GM23338 (cell line): ENCODE data around the gene CS. TPM values are rescaled to one million over a fixed set of nuclear protein-coding genes. Genes with fewer than 3 reads are reported as not detected.

ENCODE experiments used
- ATAC-seq: fragments of 200-7000 bp; cut with Tn5 transposase; 3 replicates; pipeline ENCODE4 v1.9.1; 2020
- DNase-seq: peaks from one replicate; pipeline ENCODE4 v3.0.0-alpha.2; 2015; ENCODE audit warnings: low spot score
- H2AFZ ChIP-seq: fragments of 200-600 bp; sonication (generic); 2 replicates; pipeline ENCODE4 v1.8.0; 2016; ENCODE audit warnings: antibody characterized with exemption, mild to moderate bottlenecking, moderate library complexity
- H3F3A ChIP-seq: fragments of 200-600 bp; sonication (generic); replicated peaks from 2 replicates; pipeline ENCODE4 v1.8.0; 2017; ENCODE audit warnings: antibody characterized with exemption, mixed run types, low read depth
- H3K27ac ChIP-seq: fragments of 200-600 bp; sonication (generic); 2 replicates; pipeline ENCODE4 v1.6.1; 2016; ENCODE audit warnings: low read depth
- H3K27me3 ChIP-seq: fragments of 200-600 bp; sonication (generic); 2 replicates; pipeline ENCODE4 v1.8.0; 2016; ENCODE audit warnings: mild to moderate bottlenecking, mixed run types, moderate library complexity; ENCODE audit not compliant: insufficient read depth
- H3K36me3 ChIP-seq: fragments of 200-600 bp; sonication (generic); 2 replicates; pipeline ENCODE4 v1.8.0; 2016; ENCODE audit warnings: mild to moderate bottlenecking; ENCODE audit not compliant: insufficient read depth
- H3K4me1 ChIP-seq: fragments of 200-600 bp; sonication (generic); 2 replicates; pipeline ENCODE4 v1.8.0; 2016; ENCODE audit warnings: mild to moderate bottlenecking, moderate library complexity; ENCODE audit not compliant: insufficient read depth
- H3K4me2 ChIP-seq: fragments of 200-600 bp; sonication (generic); 2 replicates; pipeline ENCODE4 v1.7.1; 2017; ENCODE audit warnings: mixed run types
- H3K4me3 ChIP-seq: fragments of 200-600 bp; sonication (generic); 2 replicates; pipeline ENCODE4 v1.6.1; 2016; ENCODE audit warnings: mixed run types
- H3K79me2 ChIP-seq: fragments of 200-600 bp; sonication (generic); replicated peaks from 2 replicates; pipeline ENCODE4 v1.8.0; 2017; ENCODE audit warnings: mild to moderate bottlenecking; ENCODE audit not compliant: insufficient read depth
- H3K9me2 ChIP-seq: fragments of 200-600 bp; sonication (generic); 2 replicates; pipeline ENCODE4 v1.8.0; 2017; ENCODE audit not compliant: insufficient read depth
- H4K20me1 ChIP-seq: fragments of 200-600 bp; sonication (generic); replicated peaks from 2 replicates; pipeline ENCODE4 v1.8.0; 2017; ENCODE audit warnings: mild to moderate bottlenecking; ENCODE audit not compliant: insufficient read depth
- H3K27ac Mint-ChIP-seq: 2 replicates; pipeline ENCODE4 v1.8.0; 2020; ENCODE audit warnings: inconsistent platforms, mild to moderate bottlenecking, moderate library complexity, mixed read lengths
- H3K27me3 Mint-ChIP-seq: 3 replicates; pipeline ENCODE4 v1.8.0; 2022; ENCODE audit warnings: low read depth, mild to moderate bottlenecking, moderate library complexity, mixed read lengths, inconsistent platforms; ENCODE audit not compliant: insufficient read depth, poor library complexity
- H3K36me3 Mint-ChIP-seq: 3 replicates; pipeline ENCODE4 v1.8.0; 2021; ENCODE audit warnings: low read depth, mild to moderate bottlenecking, inconsistent platforms, moderate library complexity, mixed read lengths
- H3K4me1 Mint-ChIP-seq: 3 replicates; pipeline ENCODE4 v1.8.0; 2020; ENCODE audit warnings: mild to moderate bottlenecking, inconsistent platforms, mixed read lengths
- H3K4me3 Mint-ChIP-seq: 3 replicates; pipeline ENCODE4 v1.8.0; 2021; ENCODE audit warnings: moderate library complexity, mild to moderate bottlenecking, inconsistent platforms, mixed read lengths
- H3K9me3 Mint-ChIP-seq: 3 replicates; pipeline ENCODE4 v1.8.0; 2020; ENCODE audit warnings: moderate library complexity, mild to moderate bottlenecking, inconsistent platforms, mixed read lengths
- NANOG ChIP-seq: IDR thresholded peaks from 2 replicates; pipeline ENCODE4 v1.6.1; 2016; ENCODE audit warnings: antibody characterized with exemption, borderline replicate concordance
- POLR2AphosphoS5 ChIP-seq: IDR thresholded peaks from 2 replicates; pipeline ENCODE4 v1.6.1; 2016; ENCODE audit warnings: antibody characterized with exemption, low read depth
- STAT1 ChIP-seq: IDR thresholded peaks from one replicate; pipeline ENCODE4 v1.6.1; 2016; ENCODE audit warnings: antibody characterized with exemption; ENCODE audit not compliant: unreplicated experiment
- ZNF331 ChIP-seq: fragments of 250-450 bp; sonication (Bioruptor Pico); IDR thresholded peaks from 2 replicates; pipeline ENCODE4 v1.5.0; 2020; ENCODE audit warnings: low read depth, mild to moderate bottlenecking, moderate library complexity
- polyA plus RNA-seq: library from polyadenylated mRNA; unstranded; fragments of >200 nt; fragmentation: Nextera tagmentation; extraction: Ambion mirVana; gene quantifications from 2 replicates; pipeline ENCODE4 v1.2.1, GENCODE V29; 2016
- total RNA-seq: library from RNA; depleted of rRNA; stranded (reverse); fragments of >200 nt; shearing (Covaris generic); gene quantifications from 2 replicates; pipeline ENCODE4 v1.2.3, GENCODE V29; 2014
- TF ChIP-seq, protein P1 (sequence below): fragments of 250-450 bp; sonication (Bioruptor Pico); IDR thresholded peaks from 2 replicates; pipeline ENCODE4 v1.5.0; 2020; ENCODE audit warnings: mild to moderate bottlenecking, moderate library complexity
- TF ChIP-seq, protein P2 (sequence below): IDR thresholded peaks from 2 replicates; pipeline ENCODE4 v1.6.1; 2016; ENCODE audit warnings: antibody characterized with exemption

CS gene
- total and polyA plus RNA-seq, 2 experiments from 2014 or later = 63.3 to 166 TPM

DNA sequence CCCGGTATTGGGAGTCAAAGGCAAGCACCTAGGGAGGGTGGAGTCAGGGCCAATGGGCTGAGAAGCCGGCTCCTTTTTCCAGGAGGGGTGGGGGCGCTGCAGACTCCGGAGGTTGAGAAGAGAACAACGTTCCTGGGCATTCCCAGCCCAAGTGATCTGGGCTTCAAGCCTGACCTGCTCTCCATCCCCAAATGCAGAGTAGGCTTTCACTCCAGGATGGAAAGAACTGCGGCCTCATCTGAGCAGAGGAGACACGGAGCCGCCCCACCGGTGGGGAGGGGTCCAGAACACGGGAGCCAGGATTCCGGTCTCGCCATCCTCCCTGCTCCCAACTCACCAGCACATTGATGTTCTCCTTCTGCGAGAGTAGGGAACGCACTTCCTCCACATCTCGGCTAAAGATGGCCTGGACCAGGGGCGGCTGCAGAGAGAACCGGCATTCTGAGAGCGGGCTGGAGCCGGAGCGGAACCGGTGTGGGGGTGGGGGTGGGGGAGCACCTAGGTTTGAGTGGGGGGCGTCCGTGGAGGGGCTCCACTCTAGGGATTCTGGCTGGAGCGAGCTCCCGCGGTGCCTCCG, 42.6 kb downstream of the CS start (continued):
- TF ChIP-seq, protein P1, sequence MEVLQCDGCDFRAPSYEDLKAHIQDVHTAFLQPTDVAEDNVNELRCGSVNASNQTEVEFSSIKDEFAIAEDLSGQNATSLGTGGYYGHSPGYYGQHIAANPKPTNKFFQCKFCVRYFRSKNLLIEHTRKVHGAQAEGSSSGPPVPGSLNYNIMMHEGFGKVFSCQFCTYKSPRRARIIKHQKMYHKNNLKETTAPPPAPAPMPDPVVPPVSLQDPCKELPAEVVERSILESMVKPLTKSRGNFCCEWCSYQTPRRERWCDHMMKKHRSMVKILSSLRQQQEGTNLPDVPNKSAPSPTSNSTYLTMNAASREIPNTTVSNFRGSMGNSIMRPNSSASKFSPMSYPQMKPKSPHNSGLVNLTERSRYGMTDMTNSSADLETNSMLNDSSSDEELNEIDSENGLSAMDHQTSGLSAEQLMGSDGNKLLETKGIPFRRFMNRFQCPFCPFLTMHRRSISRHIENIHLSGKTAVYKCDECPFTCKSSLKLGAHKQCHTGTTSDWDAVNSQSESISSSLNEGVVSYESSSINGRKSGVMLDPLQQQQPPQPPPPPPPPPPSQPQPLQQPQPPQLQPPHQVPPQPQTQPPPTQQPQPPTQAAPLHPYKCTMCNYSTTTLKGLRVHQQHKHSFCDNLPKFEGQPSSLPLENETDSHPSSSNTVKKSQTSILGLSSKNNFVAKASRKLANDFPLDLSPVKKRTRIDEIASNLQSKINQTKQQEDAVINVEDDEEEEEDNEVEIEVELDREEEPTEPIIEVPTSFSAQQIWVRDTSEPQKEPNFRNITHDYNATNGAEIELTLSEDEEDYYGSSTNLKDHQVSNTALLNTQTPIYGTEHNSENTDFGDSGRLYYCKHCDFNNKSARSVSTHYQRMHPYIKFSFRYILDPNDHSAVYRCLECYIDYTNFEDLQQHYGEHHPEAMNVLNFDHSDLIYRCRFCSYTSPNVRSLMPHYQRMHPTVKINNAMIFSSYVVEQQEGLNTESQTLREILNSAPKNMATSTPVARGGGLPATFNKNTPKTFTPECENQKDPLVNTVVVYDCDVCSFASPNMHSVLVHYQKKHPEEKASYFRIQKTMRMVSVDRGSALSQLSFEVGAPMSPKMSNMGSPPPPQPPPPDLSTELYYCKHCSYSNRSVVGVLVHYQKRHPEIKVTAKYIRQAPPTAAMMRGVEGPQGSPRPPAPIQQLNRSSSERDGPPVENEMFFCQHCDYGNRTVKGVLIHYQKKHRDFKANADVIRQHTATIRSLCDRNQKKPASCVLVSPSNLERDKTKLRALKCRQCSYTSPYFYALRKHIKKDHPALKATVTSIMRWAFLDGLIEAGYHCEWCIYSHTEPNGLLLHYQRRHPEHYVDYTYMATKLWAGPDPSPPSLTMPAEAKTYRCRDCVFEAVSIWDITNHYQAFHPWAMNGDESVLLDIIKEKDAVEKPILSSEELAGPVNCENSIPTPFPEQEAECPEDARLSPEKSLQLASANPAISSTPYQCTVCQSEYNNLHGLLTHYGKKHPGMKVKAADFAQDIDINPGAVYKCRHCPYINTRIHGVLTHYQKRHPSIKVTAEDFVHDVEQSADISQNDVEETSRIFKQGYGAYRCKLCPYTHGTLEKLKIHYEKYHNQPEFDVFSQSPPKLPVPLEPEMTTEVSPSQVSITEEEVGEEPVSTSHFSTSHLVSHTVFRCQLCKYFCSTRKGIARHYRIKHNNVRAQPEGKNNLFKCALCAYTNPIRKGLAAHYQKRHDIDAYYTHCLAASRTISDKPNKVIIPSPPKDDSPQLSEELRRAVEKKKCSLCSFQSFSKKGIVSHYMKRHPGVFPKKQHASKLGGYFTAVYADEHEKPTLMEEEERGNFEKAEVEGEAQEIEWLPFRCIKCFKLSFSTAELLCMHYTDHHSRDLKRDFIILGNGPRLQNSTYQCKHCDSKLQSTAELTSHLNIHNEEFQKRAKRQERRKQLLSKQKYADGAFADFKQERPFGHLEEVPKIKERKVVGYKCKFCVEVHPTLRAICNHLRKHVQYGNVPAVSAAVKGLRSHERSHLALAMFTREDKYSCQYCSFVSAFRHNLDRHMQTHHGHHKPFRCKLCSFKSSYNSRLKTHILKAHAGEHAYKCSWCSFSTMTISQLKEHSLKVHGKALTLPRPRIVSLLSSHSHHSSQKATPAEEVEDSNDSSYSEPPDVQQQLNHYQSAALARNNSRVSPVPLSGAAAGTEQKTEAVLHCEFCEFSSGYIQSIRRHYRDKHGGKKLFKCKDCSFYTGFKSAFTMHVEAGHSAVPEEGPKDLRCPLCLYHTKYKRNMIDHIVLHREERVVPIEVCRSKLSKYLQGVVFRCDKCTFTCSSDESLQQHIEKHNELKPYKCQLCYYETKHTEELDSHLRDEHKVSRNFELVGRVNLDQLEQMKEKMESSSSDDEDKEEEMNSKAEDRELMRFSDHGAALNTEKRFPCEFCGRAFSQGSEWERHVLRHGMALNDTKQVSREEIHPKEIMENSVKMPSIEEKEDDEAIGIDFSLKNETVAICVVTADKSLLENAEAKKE (CRISPR knock-in tag) = no peak
- no peak for TF ChIP-seq NANOG
- TF ChIP-seq STAT1 = no peak

DNA sequence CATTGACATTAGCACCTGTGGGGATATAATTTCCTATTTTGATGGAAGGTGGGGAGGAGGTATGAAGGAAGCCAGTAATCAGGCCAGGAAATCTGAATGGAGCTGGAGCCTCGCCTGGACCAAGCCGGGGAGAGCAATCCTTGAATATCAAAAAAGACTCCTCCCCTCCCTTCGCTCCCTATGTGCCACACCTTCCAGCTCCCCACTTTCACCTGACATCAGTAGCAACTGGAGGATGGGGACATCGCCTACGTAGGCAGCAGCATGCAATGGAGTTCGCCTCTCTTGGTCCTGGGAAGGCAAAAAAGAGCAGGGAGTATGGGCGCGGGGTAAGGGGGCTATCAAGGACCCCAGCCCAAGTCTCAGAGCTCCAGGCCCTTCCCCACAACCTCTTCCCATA, 43.1 kb downstream of the CS start:
- TF ChIP-seq, protein P2, sequence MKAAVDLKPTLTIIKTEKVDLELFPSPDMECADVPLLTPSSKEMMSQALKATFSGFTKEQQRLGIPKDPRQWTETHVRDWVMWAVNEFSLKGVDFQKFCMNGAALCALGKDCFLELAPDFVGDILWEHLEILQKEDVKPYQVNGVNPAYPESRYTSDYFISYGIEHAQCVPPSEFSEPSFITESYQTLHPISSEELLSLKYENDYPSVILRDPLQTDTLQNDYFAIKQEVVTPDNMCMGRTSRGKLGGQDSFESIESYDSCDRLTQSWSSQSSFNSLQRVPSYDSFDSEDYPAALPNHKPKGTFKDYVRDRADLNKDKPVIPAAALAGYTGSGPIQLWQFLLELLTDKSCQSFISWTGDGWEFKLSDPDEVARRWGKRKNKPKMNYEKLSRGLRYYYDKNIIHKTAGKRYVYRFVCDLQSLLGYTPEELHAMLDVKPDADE = no peak
- TF ChIP-seq ZNF331 (CRISPR knock-in tag) (no peak), POLR2AphosphoS5 (no peak)
- Histone ChIP-seq H4K20me1 (peaks cover 16% of the 10 kb centered on the region), H3K36me3 (peaks cover 43% of the 10 kb centered on the region), H3K27ac (no peak overlapping the region; the same call in 1 of the 2 replicates), H3K4me1 (peaks cover 17% of the 10 kb centered on the region), H3K4me3 (peak overlapping the region; percentile 95), H3K79me2 (peaks cover 13% of the 10 kb centered on the region; the same call in 1 of the 2 replicates), H2AFZ (peak overlapping the region; percentile 84; the same call in 1 of the 2 replicates), H3K27me3 (no peaks in the 10 kb centered on the region), H3K9me2 (no peaks in the 10 kb centered on the region), H3F3A (peaks cover 27% of the 10 kb centered on the region), H3K4me2 (peak overlapping the region; percentile 99)
- ATAC-seq (peak; percentile 17), DNase-seq (peak; percentile 43)
- Mint-ChIP-seq H3K27me3 (peaks cover 17% of the 10 kb centered on the region), H3K36me3 (peaks cover 45% of the 10 kb centered on the region), H3K27ac (peak overlapping the region; percentile 29; the same call in 1 of the 2 replicates), H3K4me1 (peaks cover 18% of the 10 kb centered on the region), H3K4me3 (peak overlapping the region; percentile 94), H3K9me3 (no peaks in the 10 kb centered on the region; the same call in 1 of the 3 replicates)
